Measurements from ENCODE around the gene RGL2. TPM values are rescaled to one million over a fixed set of nuclear protein-coding genes. Genes with fewer than 3 reads are reported as not detected.
"Not testable (repeated sequence)": the region's sequence is repeated elsewhere in the genome, so short reads cannot be mapped to it uniquely, and the experiment has no call there.

RGL2 gene
- total RNA-seq, 3 donors from 2014 or later, result 38.9 to 151 (median 103) TPM

- DNase-seq (ENCODE audit: low spot score in 2 of 2), result no peak
- Histone ChIP-seq H3K4me3 (no peak overlapping the region), H3K9me3 (no peaks in the 10 kb centered on the region), H3K36me3 (no peaks in the 10 kb centered on the region), H3K27ac (peak overlapping the region in 1 of 2 donors; percentile 66), H3K4me1 (no peaks in the 10 kb centered on the region), H3K27me3 (no peaks in the 10 kb centered on the region)
- intact Hi-C loops (cut with DNase I; ENCODE audit: low total_unique reads), result no loop called here
- no peak for TF ChIP-seq CTCF (IDR thresholded peaks at IDR 0.05)
- TF ChIP-seq POLR2A (IDR thresholded peaks at IDR 0.05), result no peak
Measured at GRCh38 chr6:33343953-33344611, 45.3 kb upstream of the RGL2 start.

- H3K9me3 ChIP-seq; H3K4me1 ChIP-seq; H3K27me3 ChIP-seq; H3K36me3 ChIP-seq; DNase-seq (ENCODE audit: low spot score in 2 of 2); H3K4me3 ChIP-seq; intact Hi-C loops (cut with DNase I; ENCODE audit: low total_unique reads); H3K27ac ChIP-seq: not testable (repeated sequence)
Measured at GRCh38 chr6:33343606-33343952, 44.8 kb upstream of the RGL2 start.

GRCh38 chr6:33339193-33339592 lies 40.5 kb upstream of the RGL2 start:
- no peak for TF ChIP-seq CTCF (IDR thresholded peaks at IDR 0.05)
- no peak for TF ChIP-seq POLR2AphosphoS5 (IDR thresholded peaks at IDR 0.05)
- TF ChIP-seq POLR2A (IDR thresholded peaks at IDR 0.05), result no peak
- H3K27me3 ChIP-seq, result no peaks in the 10 kb centered on the region
- no peaks in the 10 kb centered on the region for H3K4me1 ChIP-seq
- H3K27ac ChIP-seq, result no peak overlapping the region
- DNase-seq (ENCODE audit: low spot score in 2 of 2), result no peak
- H3K4me3 ChIP-seq, result no peak overlapping the region
- intact Hi-C loops (cut with DNase I; ENCODE audit: low total_unique reads), result no loop called here
- no peaks in the 10 kb centered on the region for H3K36me3 ChIP-seq
- H3K9me3 ChIP-seq, result no peaks in the 10 kb centered on the region

- no peak for TF ChIP-seq POLR2A (IDR thresholded peaks at IDR 0.05)
- TF ChIP-seq CTCF (IDR thresholded peaks at IDR 0.05), result no peak
- TF ChIP-seq POLR2AphosphoS5 (IDR thresholded peaks at IDR 0.05), result no peak
- Histone ChIP-seq H3K27me3 (no peaks in the 10 kb centered on the region), H3K4me3 (no peak overlapping the region), H3K9me3 (no peaks in the 10 kb centered on the region), H3K27ac (no peak overlapping the region), H3K36me3 (no peaks in the 10 kb centered on the region), H3K4me1 (no peaks in the 10 kb centered on the region)
- no peak for DNase-seq (ENCODE audit: low spot score in 2 of 2)
- intact Hi-C loops (cut with DNase I; ENCODE audit: low total_unique reads), result no loop called here
Measured at GRCh38 chr6:33336495-33336894, 37.8 kb upstream of the RGL2 start.

GRCh38 chr6:33335916-33336315 lies 37.2 kb upstream of the RGL2 start:
- no peaks in the 10 kb centered on the region for H3K4me1 ChIP-seq
- H3K27me3 ChIP-seq, result no peaks in the 10 kb centered on the region
- no peak overlapping the region for H3K27ac ChIP-seq
- no peak overlapping the region for H3K4me3 ChIP-seq
- DNase-seq (ENCODE audit: low spot score in 2 of 2), result no peak
- intact Hi-C loops (cut with DNase I; ENCODE audit: low total_unique reads), result no loop called here
- H3K36me3 ChIP-seq, result no peaks in the 10 kb centered on the region
- no peaks in the 10 kb centered on the region for H3K9me3 ChIP-seq
- no peak for TF ChIP-seq POLR2A (IDR thresholded peaks at IDR 0.05)
- no peak for TF ChIP-seq POLR2AphosphoS5 (IDR thresholded peaks at IDR 0.05)
- no peak for TF ChIP-seq CTCF (IDR thresholded peaks at IDR 0.05)

GRCh38 chr6:33333666-33334065 lies 34.9 kb upstream of the RGL2 start:
- no peaks in the 10 kb centered on the region for H3K4me1 ChIP-seq

More at GRCh38 chr6:33333666-33334065, 34.9 kb upstream of the RGL2 start:
- H3K4me3 ChIP-seq, result no peak overlapping the region
- intact Hi-C loops (cut with DNase I; ENCODE audit: low total_unique reads), result no loop called here
- no peaks in the 10 kb centered on the region for H3K9me3 ChIP-seq
- no peaks in the 10 kb centered on the region for H3K27me3 ChIP-seq
- no peak for TF ChIP-seq POLR2A (IDR thresholded peaks at IDR 0.05)
- no peak for DNase-seq (ENCODE audit: low spot score in 2 of 2)
- H3K36me3 ChIP-seq, result no peaks in the 10 kb centered on the region
- no peak overlapping the region for H3K27ac ChIP-seq

Measured in breast epithelium (tissue), 4 donors.